ENCODE results near the gene BPHL. TPM values are rescaled to one million over a fixed set of nuclear protein-coding genes. Genes with fewer than 3 reads are reported as not detected.
"Not testable (repeated sequence)": the region's sequence is repeated elsewhere in the genome, so short reads cannot be mapped to it uniquely, and the experiment has no call there.

Gene BPHL
- total and polyA plus RNA-seq, 2 experiments from 2014 or later: 22.8 to 45.5 TPM

- peaks cover 15% of the 10 kb centered on the region for H3K4me1 Mint-ChIP-seq
- H3K79me2 ChIP-seq (replicated peaks; ENCODE audit: insufficient read depth); H3K36me3 Mint-ChIP-seq (ENCODE audit: low read depth); H3K27ac Mint-ChIP-seq; H3K4me3 ChIP-seq; H3K9me2 ChIP-seq (ENCODE audit: insufficient read depth); H3K4me2 ChIP-seq; H2AFZ ChIP-seq; H3K9me3 Mint-ChIP-seq; H3K27me3 ChIP-seq (ENCODE audit: insufficient read depth); DNase-seq (ENCODE audit: low spot score); H3K4me3 Mint-ChIP-seq; ATAC-seq; H3K36me3 ChIP-seq (ENCODE audit: insufficient read depth); H3F3A ChIP-seq (replicated peaks; ENCODE audit: low read depth); H4K20me1 ChIP-seq (replicated peaks; ENCODE audit: insufficient read depth); H3K27me3 Mint-ChIP-seq (ENCODE audit: insufficient read depth, low read depth, poor library complexity); H3K27ac ChIP-seq (ENCODE audit: low read depth): not testable (repeated sequence)
- H3K4me1 ChIP-seq (ENCODE audit: insufficient read depth): peaks cover 14% of the 10 kb centered on the region
Measured at GRCh38 chr6:3178666-3179065, 60.2 kb downstream of the BPHL start.

GRCh38 chr6:3179945-3180344 is 61.4 kb downstream of the BPHL start:
- not testable (repeated sequence) for H3K27me3 Mint-ChIP-seq (ENCODE audit: insufficient read depth, low read depth, poor library complexity); H3K27me3 ChIP-seq (ENCODE audit: insufficient read depth); H3K36me3 Mint-ChIP-seq (ENCODE audit: low read depth); H3K79me2 ChIP-seq (replicated peaks; ENCODE audit: insufficient read depth); H3K9me3 Mint-ChIP-seq; H2AFZ ChIP-seq; H3K27ac ChIP-seq (ENCODE audit: low read depth); H3F3A ChIP-seq (replicated peaks; ENCODE audit: low read depth); H3K27ac Mint-ChIP-seq; H3K4me2 ChIP-seq; H3K36me3 ChIP-seq (ENCODE audit: insufficient read depth); DNase-seq (ENCODE audit: low spot score); H3K9me2 ChIP-seq (ENCODE audit: insufficient read depth); H4K20me1 ChIP-seq (replicated peaks; ENCODE audit: insufficient read depth)
- H3K4me1 ChIP-seq (ENCODE audit: insufficient read depth): peaks cover 11% of the 10 kb centered on the region
- ATAC-seq: peak; percentile 84
- TF ChIP-seq, protein P1, sequence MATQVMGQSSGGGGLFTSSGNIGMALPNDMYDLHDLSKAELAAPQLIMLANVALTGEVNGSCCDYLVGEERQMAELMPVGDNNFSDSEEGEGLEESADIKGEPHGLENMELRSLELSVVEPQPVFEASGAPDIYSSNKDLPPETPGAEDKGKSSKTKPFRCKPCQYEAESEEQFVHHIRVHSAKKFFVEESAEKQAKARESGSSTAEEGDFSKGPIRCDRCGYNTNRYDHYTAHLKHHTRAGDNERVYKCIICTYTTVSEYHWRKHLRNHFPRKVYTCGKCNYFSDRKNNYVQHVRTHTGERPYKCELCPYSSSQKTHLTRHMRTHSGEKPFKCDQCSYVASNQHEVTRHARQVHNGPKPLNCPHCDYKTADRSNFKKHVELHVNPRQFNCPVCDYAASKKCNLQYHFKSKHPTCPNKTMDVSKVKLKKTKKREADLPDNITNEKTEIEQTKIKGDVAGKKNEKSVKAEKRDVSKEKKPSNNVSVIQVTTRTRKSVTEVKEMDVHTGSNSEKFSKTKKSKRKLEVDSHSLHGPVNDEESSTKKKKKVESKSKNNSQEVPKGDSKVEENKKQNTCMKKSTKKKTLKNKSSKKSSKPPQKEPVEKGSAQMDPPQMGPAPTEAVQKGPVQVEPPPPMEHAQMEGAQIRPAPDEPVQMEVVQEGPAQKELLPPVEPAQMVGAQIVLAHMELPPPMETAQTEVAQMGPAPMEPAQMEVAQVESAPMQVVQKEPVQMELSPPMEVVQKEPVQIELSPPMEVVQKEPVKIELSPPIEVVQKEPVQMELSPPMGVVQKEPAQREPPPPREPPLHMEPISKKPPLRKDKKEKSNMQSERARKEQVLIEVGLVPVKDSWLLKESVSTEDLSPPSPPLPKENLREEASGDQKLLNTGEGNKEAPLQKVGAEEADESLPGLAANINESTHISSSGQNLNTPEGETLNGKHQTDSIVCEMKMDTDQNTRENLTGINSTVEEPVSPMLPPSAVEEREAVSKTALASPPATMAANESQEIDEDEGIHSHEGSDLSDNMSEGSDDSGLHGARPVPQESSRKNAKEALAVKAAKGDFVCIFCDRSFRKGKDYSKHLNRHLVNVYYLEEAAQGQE (IDR thresholded peaks at IDR 0.05; ENCODE audit: unreplicated experiment): peak; percentile 50
- Mint-ChIP-seq H3K4me3 (peak overlapping the region; percentile 72; the same call in 2 of the 3 replicates), H3K4me1 (peaks cover 13% of the 10 kb centered on the region)
- H3K4me3 ChIP-seq: peak overlapping the region; percentile 38; the same call in 1 of the 2 replicates

DNA sequence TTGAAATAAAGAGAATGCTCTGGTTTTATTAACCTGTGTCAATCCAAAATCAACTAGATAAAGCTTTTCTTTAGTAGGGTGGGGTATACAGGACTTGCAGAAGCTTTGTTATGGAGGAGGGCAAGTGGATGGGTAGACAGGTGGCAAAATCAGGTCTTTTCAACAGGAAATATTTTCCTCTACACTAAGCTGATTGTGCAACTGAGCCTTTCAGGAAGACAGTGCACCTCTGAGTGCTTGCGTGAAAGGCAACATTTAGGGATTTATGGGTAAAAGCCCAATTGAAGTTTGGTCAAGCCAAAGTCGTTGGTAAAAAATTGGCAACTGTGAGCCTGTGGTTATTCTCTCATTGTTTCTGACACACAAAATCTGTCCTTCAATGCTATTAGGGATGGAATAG is 62.6 kb downstream of the BPHL start:
- H3K36me3 Mint-ChIP-seq (ENCODE audit: low read depth): no peaks in the 10 kb centered on the region
- ATAC-seq (no peak), DNase-seq (ENCODE audit: low spot score) (no peak)
- no peak overlapping the region for H3K4me3 Mint-ChIP-seq
- Histone ChIP-seq H3K79me2 (replicated peaks; ENCODE audit: insufficient read depth) (no peaks in the 10 kb centered on the region), H3K4me2 (no peak overlapping the region), H3K27me3 (ENCODE audit: insufficient read depth) (no peaks in the 10 kb centered on the region), H3K4me3 (no peak overlapping the region), H3K9me2 (ENCODE audit: insufficient read depth) (peaks cover 5% of the 10 kb centered on the region; the same call in 1 of the 2 replicates), H3K4me1 (ENCODE audit: insufficient read depth) (no peaks in the 10 kb centered on the region), H2AFZ (no peak overlapping the region), H3F3A (replicated peaks; ENCODE audit: low read depth) (no peaks in the 10 kb centered on the region), H3K36me3 (ENCODE audit: insufficient read depth) (no peaks in the 10 kb centered on the region), H4K20me1 (replicated peaks; ENCODE audit: insufficient read depth) (no peaks in the 10 kb centered on the region), H3K27ac (ENCODE audit: low read depth) (no peak overlapping the region)
- peaks cover 1% of the 10 kb centered on the region for H3K4me1 Mint-ChIP-seq
- H3K9me3 Mint-ChIP-seq: no peaks in the 10 kb centered on the region
- no peak overlapping the region for H3K27ac Mint-ChIP-seq
- peaks cover 7% of the 10 kb centered on the region for H3K27me3 Mint-ChIP-seq (ENCODE audit: insufficient read depth, low read depth, poor library complexity)
- TF ChIP-seq NANOG (IDR thresholded peaks at IDR 0.05; ENCODE audit: borderline replicate concordance) (no peak), ETS1 (IDR thresholded peaks at IDR 0.05) (no peak), EZH2phosphoT487 (IDR thresholded peaks at IDR 0.05; ENCODE audit: unreplicated experiment) (no peak), POLR2AphosphoS5 (IDR thresholded peaks at IDR 0.05; ENCODE audit: low read depth) (no peak), JUNB (IDR thresholded peaks at IDR 0.05; ENCODE audit: unreplicated experiment) (no peak), CREB1 (CRISPR knock-in tag; IDR thresholded peaks at IDR 0.05; ENCODE audit: low read depth) (no peak), ZNF114 (CRISPR knock-in tag; IDR thresholded peaks at IDR 0.05) (no peak), EZH2 (IDR thresholded peaks at IDR 0.05; ENCODE audit: low read depth, unreplicated experiment) (no peak), CTCF (conservative IDR thresholded peaks at IDR 0.05; ENCODE audit: low read depth in 2 of 2) (no peak)
- TF ChIP-seq, protein P1 (IDR thresholded peaks at IDR 0.05; ENCODE audit: unreplicated experiment): no peak
